SK-N-SH (cell line): ENCODE results near the gene TBPL2. TPM values are rescaled to one million over a fixed set of nuclear protein-coding genes. Genes with fewer than 3 reads are reported as not detected.

Experiments used
- CTCF ChIA-PET: fragments of 300-600, 350-600 bp; formaldehyde crosslinking; extraction: SDS; loops from one replicate; lab custom pipeline; 2021; lab: Yijun Ruan, JAX
- POLR2A ChIA-PET: fragments of 350-600 bp; sonication (Branson Sonifier 250); formaldehyde crosslinking; extraction: SDS; loops from one replicate; lab custom pipeline; 2020; ENCODE audit warnings: antibody characterized with exemption, inconsistent platforms; lab: Yijun Ruan, JAX
- DNase-seq: peaks from one replicate; pipeline ENCODE4 v3.0.0; 2012
- H2AFZ ChIP-seq: fragments of 200-600 bp; sonication (generic); 2 replicates; pipeline ENCODE4 v1.8.1; 2016; ENCODE audit warnings: antibody characterized with exemption, mild to moderate bottlenecking, low read depth
- H3F3A ChIP-seq: fragments of 200-600 bp; sonication (generic); replicated peaks from 2 replicates; pipeline ENCODE3; 2016; ENCODE audit warnings: antibody characterized with exemption, mild to moderate bottlenecking; ENCODE audit not compliant: insufficient read depth
- H3K27ac ChIP-seq, 2 experiments: fragments of 200-500 bp in 1 of 2; fragments of 200-600 bp in 1 of 2; sonication (Bioruptor generic) in 1 of 2; sonication (generic), shearing (Covaris generic) in 1 of 2; 2 replicates each; pipeline versions ENCODE4 v1.5.1 to v1.6.1; 2014 to 2016; ENCODE audit warnings: low read depth in 2 of 2, inconsistent platforms in 1 of 2, low read length in 1 of 2, mild to moderate bottlenecking in 1 of 2, mixed read lengths in 1 of 2
- H3K27me3 ChIP-seq: fragments of 200-600 bp; sonication (generic), shearing (Covaris generic); 2 replicates; pipeline ENCODE4 v1.6.1; 2016; ENCODE audit warnings: mixed run types; ENCODE audit not compliant: insufficient read depth
- H3K36me3 ChIP-seq, 2 experiments: fragments of 200-500 bp in 1 of 2; fragments of 200-600 bp in 1 of 2; sonication (Bioruptor generic) in 1 of 2; sonication (generic) in 1 of 2; replicated peaks in 1 of 2; 2 replicates each; pipeline versions ENCODE3 to v1.5.1; 2014 to 2016; ENCODE audit warnings: low read length in 1 of 2, mild to moderate bottlenecking in 1 of 2; ENCODE audit not compliant: insufficient read depth in 2 of 2, control insufficient read depth in 1 of 2
- H3K4me1 ChIP-seq, 2 experiments: fragments of 200-500 bp in 1 of 2; fragments of 200-600 bp in 1 of 2; sonication (Bioruptor generic) in 1 of 2; sonication (generic), shearing (Covaris generic) in 1 of 2; 2 replicates each; pipeline versions ENCODE4 v1.5.1 to v1.6.1; 2014 to 2016; ENCODE audit warnings: low read depth in 1 of 2, low read length in 1 of 2, mixed run types in 1 of 2; ENCODE audit not compliant: insufficient read depth in 2 of 2, control insufficient read depth in 1 of 2
- H3K4me2 ChIP-seq: fragments of 200-600 bp; sonication (generic), shearing (Covaris generic); 2 replicates; pipeline ENCODE4 v1.6.1; 2017; ENCODE audit warnings: mixed run types
- H3K4me3 ChIP-seq, 2 experiments: fragments of 200-500 bp in 1 of 2; fragments of 200-600 bp in 1 of 2; sonication (Bioruptor generic) in 1 of 2; sonication (generic), shearing (Covaris generic) in 1 of 2; 2 replicates each; pipeline versions ENCODE4 v1.5.1 to v1.8.1; 2014 to 2016; ENCODE audit warnings: low read depth in 2 of 2, inconsistent platforms in 1 of 2, low read length in 1 of 2, mild to moderate bottlenecking in 1 of 2, mixed read lengths in 1 of 2, moderate library complexity in 1 of 2
- H3K79me2 ChIP-seq: fragments of 200-600 bp; sonication (generic); 2 replicates; pipeline ENCODE4 v1.8.1; 2017; ENCODE audit warnings: mild to moderate bottlenecking; ENCODE audit not compliant: insufficient read depth
- H3K9ac ChIP-seq: fragments of 200-600 bp; sonication (generic); 2 replicates; pipeline ENCODE4 v1.6.1; 2017; ENCODE audit warnings: mixed run types
- H3K9me2 ChIP-seq: fragments of 200-600 bp; sonication (generic); 2 replicates; pipeline ENCODE4 v1.6.1; 2017; ENCODE audit warnings: mixed run types
- H3K9me3 ChIP-seq: fragments of 200-600 bp; sonication (generic); 2 replicates; pipeline ENCODE4 v1.6.1; 2017; ENCODE audit warnings: mixed run types, mild to moderate bottlenecking, moderate library complexity
- H4K20me1 ChIP-seq: fragments of 200-600 bp; sonication (generic); 2 replicates; pipeline ENCODE4 v1.6.1; 2017; ENCODE audit warnings: mild to moderate bottlenecking, mixed run types; ENCODE audit not compliant: insufficient read depth
- EP300 ChIP-seq, 2 experiments: IDR thresholded peaks; 2 replicates each; pipeline versions ENCODE4 v1.4.0 to v1.6.1; 2012; ENCODE audit warnings: borderline replicate concordance in 1 of 2, low read depth in 1 of 2, low read length in 1 of 2
- EZH2phosphoT487 ChIP-seq: fragments of 200-600 bp; sonication (generic); IDR thresholded peaks from 2 replicates; pipeline ENCODE4 v1.6.1; 2017; ENCODE audit warnings: low read depth, mixed run types, mild to moderate bottlenecking, antibody characterized with exemption, moderate library complexity, borderline replicate concordance
- FOSL2 ChIP-seq: IDR thresholded peaks from 2 replicates; pipeline ENCODE4 v1.4.0; 2012; ENCODE audit warnings: low read depth, mild to moderate bottlenecking, moderate library complexity, borderline replicate concordance
- FOXM1 ChIP-seq: IDR thresholded peaks from 2 replicates; pipeline ENCODE4 v1.4.0; 2012; ENCODE audit warnings: low read depth, mild to moderate bottlenecking
- GABPA ChIP-seq: IDR thresholded peaks from 2 replicates; pipeline ENCODE4 v1.4.0; 2012; ENCODE audit warnings: low read depth, mild to moderate bottlenecking
- GATA2 ChIP-seq: sonication (generic); formaldehyde crosslinking; IDR thresholded peaks from 2 replicates; pipeline ENCODE4 v1.5.0; 2020; ENCODE audit warnings: mild to moderate bottlenecking, missing genetic modification reagents
- IRF3 ChIP-seq: fragments of 150-350 bp; IDR thresholded peaks from 2 replicates; pipeline ENCODE4 v1.6.1; 2016; ENCODE audit warnings: mild to moderate bottlenecking, low read depth, low read length
- JUND ChIP-seq: IDR thresholded peaks from 2 replicates; pipeline ENCODE4 v1.4.0; 2012
- MXI1 ChIP-seq: IDR thresholded peaks from 2 replicates; pipeline ENCODE4 v1.6.1; 2012; ENCODE audit warnings: mild to moderate bottlenecking, low read depth, low read length, improper control_type of control experiment
- RAD21 ChIP-seq: IDR thresholded peaks from 2 replicates; pipeline ENCODE4 v1.6.1; 2012; ENCODE audit warnings: mild to moderate bottlenecking, low read length
- REST ChIP-seq: IDR thresholded peaks from 2 replicates; pipeline ENCODE4 v1.6.1; 2012; ENCODE audit warnings: mild to moderate bottlenecking, low read depth, low read length, moderate library complexity
- RXRA ChIP-seq: IDR thresholded peaks from 2 replicates; pipeline ENCODE4 v1.4.0; 2012; ENCODE audit warnings: low read depth, mild to moderate bottlenecking, borderline replicate concordance
- SIN3A ChIP-seq: IDR thresholded peaks from 2 replicates; pipeline ENCODE4 v1.6.1; 2012; ENCODE audit warnings: low read depth, mild to moderate bottlenecking, low read length, moderate library complexity, borderline replicate concordance
- SMC3 ChIP-seq: IDR thresholded peaks from 2 replicates; pipeline ENCODE4 v1.6.1; 2012; ENCODE audit warnings: low read depth, low read length, improper control_type of control experiment
- TAF1 ChIP-seq: IDR thresholded peaks from 2 replicates; pipeline ENCODE4 v1.6.1; 2012; ENCODE audit warnings: low read depth, mild to moderate bottlenecking, low read length, moderate library complexity, borderline replicate concordance
- TCF12 ChIP-seq: IDR thresholded peaks from 2 replicates; pipeline ENCODE4 v1.4.0; 2012
- TEAD4 ChIP-seq: IDR thresholded peaks from 2 replicates; pipeline ENCODE4 v1.4.0; 2012; ENCODE audit warnings: mild to moderate bottlenecking, borderline replicate concordance; ENCODE audit not compliant: insufficient read depth
- USF2 ChIP-seq: fragments of 150-350 bp; IDR thresholded peaks from 2 replicates; pipeline ENCODE4 v1.6.1; 2017; ENCODE audit warnings: antibody characterized with exemption, low read length, low read depth, borderline replicate concordance
- ZBTB33 ChIP-seq: IDR thresholded peaks from 2 replicates; pipeline ENCODE4 v1.4.0; 2012; ENCODE audit warnings: low read depth, borderline replicate concordance
- WGBS: methylation state at CpG from one replicate; pipeline ENCODE4 v1.1.6; 2017; ENCODE audit warnings: low lambda C conversion rate; 5-methylcytosine and 5-hydroxymethylcytosine counted together
- polyA plus RNA-seq, 3 experiments: library from polyadenylated mRNA; depleted of rRNA; stranded (reverse); fragments of >200 nt; gene quantifications; 2 replicates each; pipeline ENCODE4 v1.2.3, GENCODE V29; 2012

Gene TBPL2
- polyA plus RNA-seq, 1 of the 3 experiments (the other 2 are of a cell fraction), result not detected

- CTCF ChIA-PET, result no interaction called here
- Histone ChIP-seq H3K4me3 (no peak overlapping the region), H3K4me1 (peaks cover 0 to 8% of the 10 kb centered on the region in 2 experiments; a peak in 2 of 4 replicates), H3K9ac (no peak overlapping the region), H3K36me3 (no peaks in the 10 kb centered on the region), H3F3A (no peaks in the 10 kb centered on the region), H3K27ac (no peak overlapping the region), H4K20me1 (no peaks in the 10 kb centered on the region), H3K79me2 (no peaks in the 10 kb centered on the region), H3K27me3 (no peaks in the 10 kb centered on the region; the same call in 1 of the 2 replicates), H2AFZ (no peak overlapping the region; the same call in 1 of the 2 replicates), H3K4me2 (no peak overlapping the region), H3K9me3 (no peaks in the 10 kb centered on the region), H3K9me2 (no peaks in the 10 kb centered on the region)
- DNase-seq, result no peak
- POLR2A ChIA-PET, result no interaction called here
- WGBS, result 79% methylated on average over 4 of the region's 4 CpGs
- TF ChIP-seq MXI1 (no peak), GABPA (no peak), GATA2 (CRISPR knock-in tag) (no peak), ZBTB33 (no peak), EP300 (IDR thresholded peaks at IDR 0.05; ENCODE audit: borderline replicate concordance in 1 of 2, low read depth in 1 of 2, low read length in 1 of 2) (no peak), JUND (no peak), TCF12 (no peak), SIN3A (no peak), EZH2phosphoT487 (no peak), SMC3 (no peak), USF2 (no peak), FOXM1 (no peak), FOSL2 (no peak), RXRA (no peak), TAF1 (no peak), REST (no peak), IRF3 (no peak), RAD21 (no peak), TEAD4 (no peak)
- TF ChIP-seq, all 33 proteins: peak for 0
These were observed 42.7 kb upstream of the TBPL2 start for GRCh38 chr14:55482936-55483605.
